Measurements from ENCODE around the gene TAS2R7. TPM values are rescaled to one million over a fixed set of nuclear protein-coding genes. Genes with fewer than 3 reads are reported as not detected.

The TAS2R7 gene
- total RNA-seq, 1 experiment from 2014 or later, result not detected

Other genes with a start within 250 kb of the TAS2R7 start
- gene MAGOHB, start 189.0 kb downstream of the TAS2R7 start, total RNA-seq (2014; rRNA removed; shearing (Covaris generic)), result 22.8 and 32.1 TPM in 2 replicates
- 0.17 and 1.0 TPM in 2 replicates for gene STYK1, start 128.6 kb downstream of the TAS2R7 start, total RNA-seq (2014; rRNA removed; shearing (Covaris generic))
- 25.3 and 27.6 TPM in 2 replicates for gene YBX3, start 79.3 kb downstream of the TAS2R7 start, total RNA-seq (2014; rRNA removed; shearing (Covaris generic))
- gene TAS2R8, start 4.7 kb upstream of the TAS2R7 start, total RNA-seq (2014; rRNA removed; shearing (Covaris generic)), result not detected in 2 replicates
- not detected in 2 replicates for gene TAS2R9, start 7.5 kb upstream of the TAS2R7 start, total RNA-seq (2014; rRNA removed; shearing (Covaris generic))
- gene TAS2R10, start 23.7 kb upstream of the TAS2R7 start, total RNA-seq (2014; rRNA removed; shearing (Covaris generic)), result not detected in 2 replicates
- 0.74 TPM in 1 of 2 replicates, not detected in the other for gene PRR4, start 46.8 kb upstream of the TAS2R7 start, total RNA-seq (2014; rRNA removed; shearing (Covaris generic))
- 1.1 and 6.4 TPM in 2 replicates for gene PRH1, start 81.6 kb upstream of the TAS2R7 start, total RNA-seq (2014; rRNA removed; shearing (Covaris generic))
- 0.29 TPM in 1 of 2 replicates, not detected in the other for gene TAS2R13, start 106.9 kb upstream of the TAS2R7 start, total RNA-seq (2014; rRNA removed; shearing (Covaris generic))
- not detected in 2 replicates for gene PRH2, start 126.6 kb upstream of the TAS2R7 start, total RNA-seq (2014; rRNA removed; shearing (Covaris generic))
- 0.15 TPM in 1 of 2 replicates, not detected in the other for gene TAS2R14, start 136.6 kb upstream of the TAS2R7 start, total RNA-seq (2014; rRNA removed; shearing (Covaris generic))
- 0.34 TPM in 1 of 2 replicates, not detected in the other for gene TAS2R50, start 184.3 kb upstream of the TAS2R7 start, total RNA-seq (2014; rRNA removed; shearing (Covaris generic))
- 0.74 TPM in 1 of 2 replicates, not detected in the other for gene TAS2R20, start 195.7 kb upstream of the TAS2R7 start, total RNA-seq (2014; rRNA removed; shearing (Covaris generic))
- 9.0 TPM in 1 of 2 replicates, not detected in the other for gene TAS2R19, start 220.0 kb upstream of the TAS2R7 start, total RNA-seq (2014; rRNA removed; shearing (Covaris generic))
- 0.97 TPM in 1 of 2 replicates, not detected in the other for gene TAS2R31, start 228.8 kb upstream of the TAS2R7 start, total RNA-seq (2014; rRNA removed; shearing (Covaris generic))

Data from Daoy (cell line).